WI38 (cell line): Measurements from ENCODE around the gene INHBA.

Source experiments
- H3K4me3 ChIP-seq: 2 replicates; pipeline ENCODE4 v1.5.1; 2011; ENCODE audit warnings: low read depth, mild to moderate bottlenecking, control low read depth, low read length
- CTCF ChIP-seq: IDR thresholded peaks from 2 replicates; pipeline ENCODE4 v1.5.1; 2012; ENCODE audit warnings: low read depth, mild to moderate bottlenecking, control low read depth, low read length

INHBA gene

GRCh38 chr7:41711283-41712064 lies 8.6 kb upstream of the INHBA start:
- no peak overlapping the region for H3K4me3 ChIP-seq
- 0 out of 2 replicates have a peak, but pooled peaks have one; percentile 18 for TF ChIP-seq CTCF

- no peak overlapping the region for H3K4me3 ChIP-seq
- TF ChIP-seq CTCF = no peak
These were observed 7.9 kb upstream of the INHBA start for GRCh38 chr7:41710838-41711237.

GRCh38 chr7:41709621-41710020 lies 6.7 kb upstream of the INHBA start:
- no peak for TF ChIP-seq CTCF
- H3K4me3 ChIP-seq = no peak overlapping the region

- TF ChIP-seq CTCF = no peak
- H3K4me3 ChIP-seq = no peak overlapping the region
These were observed 5.9 kb upstream of the INHBA start for GRCh38 chr7:41708581-41709358.

GRCh38 chr7:41706228-41706930 lies 3.5 kb upstream of the INHBA start:
- no peak overlapping the region for H3K4me3 ChIP-seq
- TF ChIP-seq CTCF = no peak

- peak; percentile 87 for TF ChIP-seq CTCF
- peak overlapping the region; percentile 65 for H3K4me3 ChIP-seq
These were observed 2.4 kb upstream of the INHBA start for GRCh38 chr7:41705109-41705901.
